Stimulated activated naive CD4-positive, alpha-beta T cell (primary cell): ENCODE measurements around the gene RANBP1.

ENCODE experiments used
- DNase-seq, 6 experiments: peaks; one replicate each; lab custom pipeline; 2025; lab: John Stamatoyannopoulos, UW

Gene RANBP1

GRCh38 chr22:20089226-20089976 is 26.5 kb upstream of the RANBP1 start:
- no peak for DNase-seq

GRCh38 chr22:20089977-20090729 is 25.8 kb upstream of the RANBP1 start:
- no peak for DNase-seq

GRCh38 chr22:20090730-20091240 is 25.1 kb upstream of the RANBP1 start:
- no peak for DNase-seq

GRCh38 chr22:20091690-20092476 is 24.0 kb upstream of the RANBP1 start:
- DNase-seq = no peak

GRCh38 chr22:20092477-20092854 is 23.4 kb upstream of the RANBP1 start:
- DNase-seq = no peak

- DNase-seq = no peak
Measured at GRCh38 chr22:20093418-20094196, 22.3 kb upstream of the RANBP1 start.

GRCh38 chr22:20094197-20094807 is 21.6 kb upstream of the RANBP1 start:
- DNase-seq = no peak

- DNase-seq = no peak
Measured at GRCh38 chr22:20095521-20095920, 20.4 kb upstream of the RANBP1 start.

GRCh38 chr22:20096574-20097420 is 19.1 kb upstream of the RANBP1 start:
- DNase-seq = no peak

- DNase-seq = no peak
Measured at GRCh38 chr22:20099099-20099711, 16.7 kb upstream of the RANBP1 start.

GRCh38 chr22:20101638-20102037 is 14.3 kb upstream of the RANBP1 start:
- no peak for DNase-seq

- no peak for DNase-seq
Measured at GRCh38 chr22:20102203-20102780, 13.6 kb upstream of the RANBP1 start.

GRCh38 chr22:20105456-20106204 is 10.3 kb upstream of the RANBP1 start:
- DNase-seq = no peak

GRCh38 chr22:20106205-20106848 is 9.6 kb upstream of the RANBP1 start:
- no peak for DNase-seq

GRCh38 chr22:20106849-20107237 is 9.1 kb upstream of the RANBP1 start:
- DNase-seq = no peak

- DNase-seq = no peak
Measured at GRCh38 chr22:20107471-20107901, 8.4 kb upstream of the RANBP1 start.

- DNase-seq = no peak
Measured at GRCh38 chr22:20107951-20108756, 7.8 kb upstream of the RANBP1 start.
